Measurements from ENCODE around the gene CACNG3. TPM values are rescaled to one million over a fixed set of nuclear protein-coding genes. Genes with fewer than 3 reads are reported as not detected.

Gene CACNG3
- total and polyA plus RNA-seq, 2 of the 13 experiments (the other 11 are each of a cell fraction or from before 2014, with no cell fraction given): not detected

DNA sequence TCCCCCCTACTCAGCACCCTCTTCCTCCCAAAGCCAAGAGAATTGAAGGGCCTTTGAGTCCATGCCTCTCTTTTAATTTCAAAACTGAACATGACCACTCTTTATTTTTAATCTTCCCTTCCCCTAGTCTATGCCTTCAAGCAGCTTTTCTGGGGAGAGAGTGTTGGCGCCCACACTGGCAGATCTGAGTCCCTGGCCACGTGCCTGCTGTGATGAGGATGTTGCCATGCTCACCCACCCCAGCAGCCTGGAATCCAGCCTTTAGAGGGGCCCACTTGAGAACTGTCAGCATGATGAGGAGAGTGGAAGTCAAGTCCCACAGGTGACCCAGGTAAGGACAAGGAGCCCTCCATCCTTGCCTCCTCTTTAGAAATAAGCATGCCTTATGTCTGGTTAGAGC is 20.3 kb upstream of the CACNG3 start:
- Histone ChIP-seq H3K79me2 (ENCODE audit: insufficient read depth, low read length) (no peaks in the 10 kb centered on the region), H3K27ac (ENCODE audit: extremely low read length, insufficient read depth, low read length) (no peak overlapping the region), H3K27me3 (ENCODE audit: control insufficient read depth in 1 of 2, insufficient read depth in 2 of 2, low read length in 2 of 2) (no peaks in the 10 kb centered on the region; a peak in 1 of 5 replicates), H3K4me3 (replicated peaks in 1 of 3; ENCODE audit: insufficient read depth in 1 of 3, low read depth in 2 of 3, low read length in 3 of 3) (no peak overlapping the region), H3K4me1 (ENCODE audit: insufficient read depth, low read length) (no peaks in the 10 kb centered on the region), H4K20me1 (ENCODE audit: insufficient read depth, low read length) (no peaks in the 10 kb centered on the region), H3K9ac (ENCODE audit: insufficient read depth, low read depth, low read length) (no peak overlapping the region), H3K9me3 (ENCODE audit: low read length) (no peaks in the 10 kb centered on the region; the same call in 1 of the 2 replicates), H2AFZ (ENCODE audit: low read length) (no peak overlapping the region), H3K4me2 (ENCODE audit: low read depth, low read length) (no peak overlapping the region), H3K36me3 (replicated peaks in 1 of 2; ENCODE audit: control insufficient read depth in 1 of 2, insufficient read depth in 2 of 2, low read length in 2 of 2) (no peaks in the 10 kb centered on the region)
- 3% methylated on average over 2 of the region's 2 CpGs for WGBS (ENCODE audit: low lambda C conversion rate)
- intact Hi-C loops (cut with micrococcal nuclease; ENCODE audit: unreplicated experiment) (loop anchor here (10.0 kb wide), 1 partner anchor 1459 kb away; the partner anchor contains the start of gene HS3ST4), in situ Hi-C loops (cut with HindIII; ENCODE audit: extremely low pct_ligation_motif_present, low pct_unique_long_range_greater_than_20kb) (no loop called here)
- no TSS peak for BruUV-seq (replicated peaks)
- ATAC-seq (no peak), FAIRE-seq (no peak), DNase-seq (ENCODE audit: low spot score) (no peak)
- TF ChIP-seq ATM (IDR thresholded peaks at IDR 0.05; ENCODE audit: borderline replicate concordance): no peak
- no peak for TF ChIP-seq FOXA3 (CRISPR knock-in tag; IDR thresholded peaks at IDR 0.05)
- TF ChIP-seq CBFB (CRISPR knock-in tag; IDR thresholded peaks at IDR 0.05): no peak
- no peak for TF ChIP-seq FLYWCH1 (CRISPR knock-in tag; IDR thresholded peaks at IDR 0.05)
- no peak for TF ChIP-seq ZSCAN20 (CRISPR knock-in tag; IDR thresholded peaks at IDR 0.05; ENCODE audit: borderline replicate concordance)
- no peak for TF ChIP-seq SIX1 (CRISPR knock-in tag; IDR thresholded peaks at IDR 0.05; ENCODE audit: borderline replicate concordance)
- TF ChIP-seq ZNF577 (CRISPR knock-in tag; IDR thresholded peaks at IDR 0.05; ENCODE audit: borderline replicate concordance, low read depth): no peak
- TF ChIP-seq ZNF564 (CRISPR knock-in tag; IDR thresholded peaks at IDR 0.05): no peak
- TF ChIP-seq ZNF138 (CRISPR knock-in tag; IDR thresholded peaks at IDR 0.05; ENCODE audit: low read depth): no peak
- no peak for TF ChIP-seq RERE (CRISPR knock-in tag; IDR thresholded peaks at IDR 0.05; ENCODE audit: low read depth)
- no peak for TF ChIP-seq PHF20 (CRISPR knock-in tag; IDR thresholded peaks at IDR 0.05)
- TF ChIP-seq ZUFSP (CRISPR knock-in tag; IDR thresholded peaks at IDR 0.05; ENCODE audit: borderline replicate concordance): no peak
- no peak for TF ChIP-seq PCBP2 (optimal IDR thresholded peaks at IDR 0.05; ENCODE audit: low read depth, low read length, poor library complexity, severe bottlenecking)
- TF ChIP-seq, protein P1, sequence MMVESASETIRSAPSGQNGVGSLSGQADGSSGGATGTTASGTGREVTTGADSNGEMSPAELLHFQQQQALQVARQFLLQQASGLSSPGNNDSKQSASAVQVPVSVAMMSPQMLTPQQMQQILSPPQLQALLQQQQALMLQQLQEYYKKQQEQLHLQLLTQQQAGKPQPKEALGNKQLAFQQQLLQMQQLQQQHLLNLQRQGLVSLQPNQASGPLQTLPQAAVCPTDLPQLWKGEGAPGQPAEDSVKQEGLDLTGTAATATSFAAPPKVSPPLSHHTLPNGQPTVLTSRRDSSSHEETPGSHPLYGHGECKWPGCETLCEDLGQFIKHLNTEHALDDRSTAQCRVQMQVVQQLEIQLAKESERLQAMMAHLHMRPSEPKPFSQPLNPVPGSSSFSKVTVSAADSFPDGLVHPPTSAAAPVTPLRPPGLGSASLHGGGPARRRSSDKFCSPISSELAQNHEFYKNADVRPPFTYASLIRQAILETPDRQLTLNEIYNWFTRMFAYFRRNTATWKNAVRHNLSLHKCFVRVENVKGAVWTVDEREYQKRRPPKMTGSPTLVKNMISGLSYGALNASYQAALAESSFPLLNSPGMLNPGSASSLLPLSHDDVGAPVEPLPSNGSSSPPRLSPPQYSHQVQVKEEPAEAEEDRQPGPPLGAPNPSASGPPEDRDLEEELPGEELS (CRISPR knock-in tag; IDR thresholded peaks at IDR 0.05): no peak
- no peak for TF ChIP-seq HMGA1 (CRISPR knock-in tag; conservative IDR thresholded peaks at IDR 0.05)
- no peak for TF ChIP-seq RXRA (CRISPR knock-in tag; IDR thresholded peaks at IDR 0.05)
- POLR2A ChIA-PET: no interaction called here
- CTCF ChIA-PET (ENCODE audit: low intra/inter-chr PET ratio, low total read pairs): no interaction called here
